OCI-LY7 (cell line): Measurements from ENCODE around the gene IRGQ.

Experiments
- CTCF ChIP-seq: fragments of 200-600 bp; sonication (generic); conservative IDR thresholded peaks from 2 replicates; pipeline ENCODE4 v1.5.1; 2014; ENCODE audit warnings: mild to moderate bottlenecking, antibody characterized with exemption, low read length, moderate library complexity, mixed read lengths
- EZH2phosphoT487 ChIP-seq: fragments of 200-600 bp; sonication (generic); IDR thresholded peaks from 2 replicates; pipeline ENCODE4 v1.6.1; 2018; ENCODE audit warnings: low read depth, borderline replicate concordance, mild to moderate bottlenecking, mixed run types, antibody characterized with exemption, low read length, moderate library complexity, mixed read lengths

GRCh38 chr19:43597876-43598275 lies 1.9 kb upstream of the IRGQ start:
- TF ChIP-seq CTCF, result no peak
- no peak for TF ChIP-seq EZH2phosphoT487
